Kidney (tissue), 14 donors: Measurements from ENCODE around the gene ATRX. TPM values are rescaled to one million over a fixed set of nuclear protein-coding genes. Genes with fewer than 3 reads are reported as not detected.
A peak's percentile ranks its signal among the peaks of the same experiment; 100 is the strongest.

ENCODE experiments used
- DNase-seq, 5 donors: peaks; one replicate each; pipeline ENCODE4 v3.0.0-alpha.2; 2013 to 2020
- FAIRE-seq: peaks from 2 replicates; lab custom pipeline; 2012; peaks lifted over from hg19 to GRCh38; lab: Jason Lieb, UNC
- H3K27ac ChIP-seq, 2 donors: one replicate each; pipeline ENCODE4 v1.7.0; 2013; ENCODE audit warnings: low read depth in 2 of 2, low read length in 2 of 2, inconsistent platforms in 1 of 2
- H3K27me3 ChIP-seq: one replicate; pipeline ENCODE4 v1.7.1; 2013; ENCODE audit warnings: low read length, inconsistent platforms; ENCODE audit not compliant: control insufficient read depth, insufficient read depth
- H3K36me3 ChIP-seq, 3 donors: one replicate each; pipeline versions ENCODE4 v1.7.0 to v1.7.1; 2013; ENCODE audit warnings: low read length in 3 of 3, control low read depth in 1 of 3, inconsistent platforms in 1 of 3; ENCODE audit not compliant: insufficient read depth in 3 of 3, control insufficient read depth in 2 of 3
- H3K4me1 ChIP-seq, 3 donors: one replicate each; pipeline versions ENCODE4 v1.7.0 to v1.7.1; 2013; ENCODE audit warnings: low read length in 3 of 3, inconsistent platforms in 1 of 3, low read depth in 1 of 3; ENCODE audit not compliant: control insufficient read depth in 2 of 3, insufficient read depth in 2 of 3
- H3K4me3 ChIP-seq, 3 donors: one replicate each; pipeline versions ENCODE4 v1.7.0 to v1.8.1; 2013; ENCODE audit warnings: low read length in 3 of 3, control low read depth in 1 of 3, inconsistent platforms in 1 of 3
- H3K9ac ChIP-seq, 3 donors: one replicate each; pipeline versions ENCODE4 v1.7.0 to v1.7.1; 2013; ENCODE audit warnings: low read length in 3 of 3, control low read depth in 1 of 3, inconsistent platforms in 1 of 3
- H3K9me3 ChIP-seq, 3 donors: one replicate each; pipeline versions ENCODE4 v1.7.0 to v1.7.1; 2013; ENCODE audit warnings: low read length in 3 of 3, control low read depth in 1 of 3, inconsistent platforms in 1 of 3; ENCODE audit not compliant: control insufficient read depth in 2 of 3, insufficient read depth in 1 of 3
- CTCF ChIP-seq: IDR thresholded peaks from 3 replicates; pipeline ENCODE4 v1.5.1; 2012; ENCODE audit warnings: mild to moderate bottlenecking, moderate library complexity, borderline replicate concordance; ENCODE audit not compliant: insufficient read depth; ENCODE audit errors: extremely low read depth
- intact Hi-C: fragments of 100-400 bp; cut with DNase I; formaldehyde crosslinking; loops from one replicate; pipeline ENCODE4 v1.11.1; 2022
- polyA plus RNA-seq: library from polyadenylated mRNA; stranded (reverse); fragments of 350-450 nt; fragmentation: Illumina TruSeq; extraction: RNeasy Lipid Tissue Mini Kit (QIAGEN cat#74804); gene quantifications from one replicate; pipeline ENCODE4 v1.2.3, GENCODE V29; 2014; ENCODE audit warnings: low read depth, low replicate concordance; ENCODE audit not compliant: insufficient read depth
- total RNA-seq: library from RNA; stranded (reverse); fragmentation: NEBNext Ultra II Directional; extraction: Animal tissue kit (Norgen Biotek cat#: 25700); gene quantifications from one replicate; pipeline ENCODE4 v1.2.1, GENCODE V29; 2021
- donor health status: control.
- donor health status: control.
- donor health status: control.
- donor health status: control.
- donor health status: control.
- donor health status: DM: yes; HTN: yes; CAD: no.
- donor health status: Normal renal cell carcinoma (clear cell type).

ATRX gene
- total and polyA plus RNA-seq, 2 donors from 2014 or later = 6.0 to 93.5 TPM

GRCh38 chrX:77723681-77724080, 62.3 kb downstream of the ATRX start:
- Histone ChIP-seq H3K4me3 (no peak overlapping the region), H3K27me3 (no peaks in the 10 kb centered on the region), H3K27ac (no peak overlapping the region), H3K36me3 (no peaks in the 10 kb centered on the region), H3K9ac (no peak overlapping the region), H3K4me1 (no peaks in the 10 kb centered on the region), H3K9me3 (no peaks in the 10 kb centered on the region)
- no peak for TF ChIP-seq CTCF
- intact Hi-C loops = no loop called here
- DNase-seq = no peak
- FAIRE-seq = no peak

- DNase-seq (no peak), FAIRE-seq (no peak)
- no peaks in the 10 kb centered on the region for H3K4me1 ChIP-seq
- no peaks in the 10 kb centered on the region for H3K36me3 ChIP-seq
- no peak overlapping the region for H3K27ac ChIP-seq
- H3K9me3 ChIP-seq = no peaks in the 10 kb centered on the region
- no peak overlapping the region for H3K4me3 ChIP-seq
- H3K27me3 ChIP-seq = no peaks in the 10 kb centered on the region
- no peak for TF ChIP-seq CTCF
- intact Hi-C loops = no loop called here
- H3K9ac ChIP-seq = no peak overlapping the region
Measured at GRCh38 chrX:77719388-77719787, 66.6 kb downstream of the ATRX start.

GRCh38 chrX:77704881-77705280, 81.1 kb downstream of the ATRX start:
- Histone ChIP-seq H3K9me3 (no peaks in the 10 kb centered on the region), H3K27ac (no peak overlapping the region), H3K9ac (no peak overlapping the region), H3K27me3 (no peaks in the 10 kb centered on the region), H3K4me1 (no peaks in the 10 kb centered on the region), H3K36me3 (peaks cover 0 to 2% (median 0%) of the 10 kb centered on the region in 3 donors), H3K4me3 (no peak overlapping the region)
- no peak for TF ChIP-seq CTCF
- DNase-seq (peak in 1 of 5 donors; percentile 51), FAIRE-seq (no peak)
- intact Hi-C loops = no loop called here

GRCh38 chrX:77698242-77698641, 87.8 kb downstream of the ATRX start:
- intact Hi-C loops = no loop called here
- H3K9me3 ChIP-seq = no peaks in the 10 kb centered on the region
- H3K4me3 ChIP-seq = no peak overlapping the region
- no peak overlapping the region for H3K9ac ChIP-seq
- no peak for TF ChIP-seq CTCF
- H3K36me3 ChIP-seq = peaks cover 0 to under 1% (median 0%) of the 10 kb centered on the region in 3 donors
- no peak overlapping the region for H3K27ac ChIP-seq
- H3K4me1 ChIP-seq = no peaks in the 10 kb centered on the region
- FAIRE-seq (no peak), DNase-seq (no peak)
- H3K27me3 ChIP-seq = no peaks in the 10 kb centered on the region
